HTERT RPE-1 (cell line): Measurements from ENCODE around the gene CXorf66.
"Not testable (repeated sequence)": the region's sequence is repeated elsewhere in the genome, so short reads cannot be mapped to it uniquely, and the experiment has no call there.

Experiments used
- in situ Hi-C: fragments of 300-500 bp; cut with MboI; formaldehyde crosslinking; loops from 4 replicates; pipeline ENCODE4 v1.14.3; 2020; ENCODE audit warnings: low sequenced_read_pairs

The CXorf66 gene

GRCh38 chrX:139930401-139930800, 34.9 kb downstream of the CXorf66 start:
- in situ Hi-C loops = no loop called here

DNA sequence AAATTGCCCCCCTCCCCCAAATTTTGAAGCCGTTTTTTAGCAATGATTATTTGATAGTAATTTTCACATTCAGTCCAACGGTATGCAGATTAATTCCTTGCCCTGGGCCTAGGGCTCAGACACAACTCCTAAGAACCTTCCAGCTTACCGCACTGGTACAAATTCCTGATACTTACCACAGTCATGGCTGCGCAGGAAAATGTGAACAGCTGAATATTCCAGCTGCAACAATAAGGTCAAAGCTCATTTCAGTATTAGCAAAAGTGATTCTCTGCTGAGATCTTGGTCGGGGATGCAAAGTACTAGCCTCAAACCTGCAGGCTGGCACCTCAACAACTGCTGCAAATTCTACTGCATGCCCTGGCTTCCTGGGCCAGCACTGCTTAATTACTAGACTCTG, 35.4 kb downstream of the CXorf66 start:
- in situ Hi-C loops = no loop called here

GRCh38 chrX:139924696-139925095, 40.6 kb downstream of the CXorf66 start:
- in situ Hi-C loops = no loop called here

DNA sequence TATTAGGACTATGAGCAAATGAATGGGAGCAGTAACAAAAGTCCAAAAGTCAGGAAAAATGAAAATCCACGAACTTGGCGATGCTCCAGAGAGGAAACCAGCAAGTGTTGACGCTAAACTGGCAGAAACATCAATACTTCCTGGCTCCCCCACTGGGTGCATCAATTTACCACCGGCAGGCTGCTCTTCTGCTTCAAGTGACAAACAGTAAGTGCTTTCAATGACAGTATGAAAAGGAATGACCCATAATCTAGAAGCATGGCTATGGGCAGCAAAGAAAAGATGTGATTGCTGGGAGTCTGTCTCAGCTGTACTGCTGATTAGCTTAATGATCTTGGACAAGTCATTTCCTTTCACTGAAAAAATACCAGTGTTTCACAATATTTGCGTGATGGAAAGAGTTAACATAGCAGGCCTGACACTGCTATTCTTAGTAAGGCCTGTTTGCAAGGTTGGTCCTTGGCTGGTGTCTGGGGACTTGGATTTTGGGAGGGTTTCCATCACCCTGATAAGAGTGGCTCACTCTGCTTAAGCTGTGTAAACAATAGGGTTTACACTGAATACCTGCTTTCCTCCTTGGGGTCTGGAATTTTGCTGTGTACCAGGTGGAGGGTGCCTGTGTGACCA, 41.1 kb downstream of the CXorf66 start:
- in situ Hi-C loops = no loop called here

GRCh38 chrX:139921142-139921541, 44.2 kb downstream of the CXorf66 start:
- in situ Hi-C loops = not testable (repeated sequence)

DNA sequence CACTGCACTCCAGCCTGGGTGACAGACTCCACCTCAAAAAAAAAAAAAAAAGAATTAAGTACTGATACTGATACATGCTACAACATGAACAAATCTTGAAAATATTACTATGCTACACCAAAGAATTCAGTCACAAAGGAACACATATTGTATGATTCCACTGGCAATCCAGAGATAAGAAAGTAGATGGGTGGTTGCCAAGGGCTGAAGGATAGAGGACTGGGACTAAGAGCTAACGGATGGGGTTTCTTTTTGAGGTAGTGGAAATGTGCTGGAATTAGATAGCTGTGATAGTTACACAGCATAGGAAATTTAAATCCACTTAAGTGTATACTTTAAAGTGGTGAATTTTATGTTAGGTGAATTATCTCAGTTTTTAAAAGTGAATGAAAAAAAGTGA, 45.0 kb downstream of the CXorf66 start:
- in situ Hi-C loops = no loop called here

GRCh38 chrX:139914421-139914820, 50.9 kb downstream of the CXorf66 start:
- in situ Hi-C loops = no loop called here

DNA sequence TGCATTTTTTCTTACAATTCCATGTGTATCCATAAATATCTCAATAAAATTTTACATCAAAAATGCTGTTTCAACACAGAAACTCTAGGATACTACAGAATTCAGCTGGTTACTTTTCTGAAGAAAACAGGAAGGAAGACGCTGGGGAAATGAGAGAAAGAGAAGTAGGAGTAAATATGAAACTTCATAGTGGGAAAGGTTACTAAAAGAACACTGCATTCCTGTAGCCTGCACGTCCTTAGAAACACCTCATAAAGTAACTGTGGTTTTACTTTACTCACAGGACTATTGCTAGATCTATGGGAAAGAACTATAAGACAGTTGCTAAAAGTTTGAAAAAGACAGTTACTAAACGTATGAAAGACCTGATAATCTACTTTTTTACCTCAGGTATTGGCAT, 55.6 kb downstream of the CXorf66 start:
- in situ Hi-C loops = no loop called here

GRCh38 chrX:139907078-139907477, 58.2 kb downstream of the CXorf66 start:
- in situ Hi-C loops = no loop called here

GRCh38 chrX:139905743-139906142, 59.6 kb downstream of the CXorf66 start:
- in situ Hi-C loops = no loop called here
